OCI-LY1 (cell line): ENCODE measurements around the gene IGSF11.

ENCODE experiments used
- H2AFZ ChIP-seq: fragments of 200-600 bp; sonication (generic), shearing (Covaris generic); 2 replicates; pipeline ENCODE4 v1.6.0; 2014; ENCODE audit warnings: antibody characterized with exemption, mild to moderate bottlenecking, low read length
- H3F3A ChIP-seq: fragments of 200-600 bp; sonication (generic), shearing (Covaris generic); 2 replicates; pipeline ENCODE4 v1.6.0; 2014; ENCODE audit warnings: mild to moderate bottlenecking, antibody characterized with exemption, low read length, moderate library complexity; ENCODE audit not compliant: insufficient read depth
- H3K27ac ChIP-seq: fragments of 200-600 bp; sonication (generic); 2 replicates; pipeline ENCODE4 v1.5.1; 2014; ENCODE audit warnings: low read length, mixed run types, mild to moderate bottlenecking, low read depth; ENCODE audit not compliant: poor library complexity, severe bottlenecking
- H3K27me3 ChIP-seq: fragments of 200-600 bp; sonication (generic); 2 replicates; pipeline ENCODE4 v1.6.0; 2014; ENCODE audit warnings: antibody characterized with exemption, mild to moderate bottlenecking, low read length, moderate library complexity; ENCODE audit not compliant: insufficient read depth
- H3K36me3 ChIP-seq: fragments of 200-600 bp; sonication (generic); 2 replicates; pipeline ENCODE4 v1.6.1; 2014; ENCODE audit warnings: mild to moderate bottlenecking, antibody characterized with exemption, low read length, moderate library complexity, mixed read lengths; ENCODE audit not compliant: insufficient read depth
- H3K4me1 ChIP-seq: fragments of 200-600 bp; sonication (generic); 2 replicates; pipeline ENCODE4 v1.5.1; 2014; ENCODE audit warnings: mild to moderate bottlenecking, low read length, moderate library complexity; ENCODE audit not compliant: insufficient read depth, severe bottlenecking
- H3K4me2 ChIP-seq: fragments of 200-600 bp; sonication (generic), shearing (Covaris generic); 2 replicates; pipeline ENCODE4 v1.6.1; 2014; ENCODE audit warnings: low read length
- H3K4me3 ChIP-seq: fragments of 200-600 bp; sonication (generic); 2 replicates; pipeline ENCODE4 v1.5.1; 2014; ENCODE audit warnings: low read length, low read depth, mild to moderate bottlenecking, mixed read lengths; ENCODE audit not compliant: poor library complexity, severe bottlenecking
- H3K79me2 ChIP-seq: fragments of 200-600 bp; shearing (Covaris generic); 2 replicates; pipeline ENCODE4 v1.6.1; 2016; ENCODE audit warnings: mixed run types, low read length, mixed read lengths; ENCODE audit not compliant: insufficient read depth
- H3K9ac ChIP-seq: fragments of 200-600 bp; sonication (generic), shearing (Covaris generic); 2 replicates; pipeline ENCODE4 v1.6.1; 2014; ENCODE audit warnings: mild to moderate bottlenecking, low read length, mixed read lengths
- H3K9me2 ChIP-seq: fragments of 200-600 bp; sonication (generic), shearing (Covaris generic); 2 replicates; pipeline ENCODE4 v1.6.1; 2014; ENCODE audit warnings: low read depth, mild to moderate bottlenecking, low read length, mixed read lengths
- H3K9me3 ChIP-seq: fragments of 200-600 bp; shearing (Covaris generic); 2 replicates; pipeline ENCODE4 v1.6.1; 2014; ENCODE audit warnings: low read length, mixed read lengths
- H4K20me1 ChIP-seq: fragments of 200-600 bp; sonication (generic), shearing (Covaris generic); 2 replicates; pipeline ENCODE4 v1.6.0; 2016; ENCODE audit warnings: mild to moderate bottlenecking, low read length; ENCODE audit not compliant: insufficient read depth
- EZH2 ChIP-seq: fragments of 200-600 bp; sonication (generic), shearing (Covaris generic); IDR thresholded peaks from 2 replicates; pipeline ENCODE4 v1.8.0; 2017; ENCODE audit warnings: borderline replicate concordance, mixed run types, mild to moderate bottlenecking, antibody characterized with exemption, low read length, moderate library complexity, mixed read lengths
- TF ChIP-seq, protein P1 (sequence below): fragments of 200-600 bp; sonication (generic), shearing (Covaris generic); IDR thresholded peaks from 2 replicates; pipeline ENCODE4 v1.5.1; 2017; ENCODE audit warnings: mild to moderate bottlenecking, antibody characterized with exemption, low read length, moderate library complexity, mixed read lengths

Gene IGSF11

DNA sequence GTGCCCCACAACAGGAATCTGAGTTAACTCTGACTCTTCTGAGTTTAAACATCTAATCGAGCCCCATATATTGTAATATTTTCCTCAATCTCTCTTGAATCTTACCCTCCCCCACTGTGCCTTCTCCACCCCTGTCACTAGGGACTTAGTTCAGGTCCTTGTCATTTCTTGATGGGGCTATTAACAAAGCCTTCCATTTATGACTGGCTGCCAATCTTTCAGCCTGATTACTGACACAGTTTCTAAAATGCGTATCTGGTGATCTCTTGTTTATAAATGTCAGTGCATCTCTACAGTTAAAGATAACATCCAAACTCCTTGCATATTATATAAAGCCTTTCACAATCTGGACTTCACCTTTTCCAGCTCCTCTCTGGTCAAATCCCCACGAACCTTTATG is 124.3 kb downstream of the IGSF11 start:
- no peak overlapping the region for H3K4me3 ChIP-seq
- H3K27me3 ChIP-seq: no peaks in the 10 kb centered on the region
- H3K9ac ChIP-seq: no peak overlapping the region
- H3K9me2 ChIP-seq: no peaks in the 10 kb centered on the region
- H3K27ac ChIP-seq: no peak overlapping the region
- no peak overlapping the region for H2AFZ ChIP-seq
- H3K4me1 ChIP-seq: no peaks in the 10 kb centered on the region
- H3K4me2 ChIP-seq: no peak overlapping the region
- no peaks in the 10 kb centered on the region for H3F3A ChIP-seq
- no peaks in the 10 kb centered on the region for H3K36me3 ChIP-seq
- H3K79me2 ChIP-seq: no peaks in the 10 kb centered on the region
- TF ChIP-seq, protein P1, sequence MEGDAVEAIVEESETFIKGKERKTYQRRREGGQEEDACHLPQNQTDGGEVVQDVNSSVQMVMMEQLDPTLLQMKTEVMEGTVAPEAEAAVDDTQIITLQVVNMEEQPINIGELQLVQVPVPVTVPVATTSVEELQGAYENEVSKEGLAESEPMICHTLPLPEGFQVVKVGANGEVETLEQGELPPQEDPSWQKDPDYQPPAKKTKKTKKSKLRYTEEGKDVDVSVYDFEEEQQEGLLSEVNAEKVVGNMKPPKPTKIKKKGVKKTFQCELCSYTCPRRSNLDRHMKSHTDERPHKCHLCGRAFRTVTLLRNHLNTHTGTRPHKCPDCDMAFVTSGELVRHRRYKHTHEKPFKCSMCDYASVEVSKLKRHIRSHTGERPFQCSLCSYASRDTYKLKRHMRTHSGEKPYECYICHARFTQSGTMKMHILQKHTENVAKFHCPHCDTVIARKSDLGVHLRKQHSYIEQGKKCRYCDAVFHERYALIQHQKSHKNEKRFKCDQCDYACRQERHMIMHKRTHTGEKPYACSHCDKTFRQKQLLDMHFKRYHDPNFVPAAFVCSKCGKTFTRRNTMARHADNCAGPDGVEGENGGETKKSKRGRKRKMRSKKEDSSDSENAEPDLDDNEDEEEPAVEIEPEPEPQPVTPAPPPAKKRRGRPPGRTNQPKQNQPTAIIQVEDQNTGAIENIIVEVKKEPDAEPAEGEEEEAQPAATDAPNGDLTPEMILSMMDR: no peak
- TF ChIP-seq EZH2: no peak
- H3K9me3 ChIP-seq: no peaks in the 10 kb centered on the region
- no peaks in the 10 kb centered on the region for H4K20me1 ChIP-seq

DNA sequence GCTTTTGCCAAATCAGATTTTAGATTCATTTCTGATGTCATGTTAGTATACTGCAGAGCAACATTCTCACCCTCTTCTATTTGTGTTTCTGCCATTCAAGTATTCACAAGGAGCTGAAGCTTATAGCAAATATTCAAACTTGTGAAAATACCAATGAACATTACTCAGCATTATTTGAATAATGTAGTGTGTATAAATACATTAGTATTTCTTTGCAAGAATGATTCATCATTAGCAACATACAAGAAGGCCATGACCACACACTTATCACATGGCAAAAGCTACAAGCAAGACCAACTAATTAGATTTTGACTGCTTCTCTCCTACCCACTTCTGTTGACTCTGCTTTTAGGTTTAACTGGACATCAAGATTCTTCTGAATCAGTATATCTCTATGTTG is 124.9 kb downstream of the IGSF11 start:
- Histone ChIP-seq H3K4me2 (no peak overlapping the region), H3K9me3 (no peaks in the 10 kb centered on the region), H3F3A (no peaks in the 10 kb centered on the region), H3K36me3 (no peaks in the 10 kb centered on the region), H3K9me2 (no peaks in the 10 kb centered on the region), H3K27ac (no peak overlapping the region), H3K27me3 (no peaks in the 10 kb centered on the region), H3K4me1 (no peaks in the 10 kb centered on the region), H3K4me3 (no peak overlapping the region), H3K79me2 (no peaks in the 10 kb centered on the region), H4K20me1 (no peaks in the 10 kb centered on the region), H2AFZ (no peak overlapping the region), H3K9ac (no peak overlapping the region)
- TF ChIP-seq, protein P1: no peak
- TF ChIP-seq EZH2: no peak

DNA sequence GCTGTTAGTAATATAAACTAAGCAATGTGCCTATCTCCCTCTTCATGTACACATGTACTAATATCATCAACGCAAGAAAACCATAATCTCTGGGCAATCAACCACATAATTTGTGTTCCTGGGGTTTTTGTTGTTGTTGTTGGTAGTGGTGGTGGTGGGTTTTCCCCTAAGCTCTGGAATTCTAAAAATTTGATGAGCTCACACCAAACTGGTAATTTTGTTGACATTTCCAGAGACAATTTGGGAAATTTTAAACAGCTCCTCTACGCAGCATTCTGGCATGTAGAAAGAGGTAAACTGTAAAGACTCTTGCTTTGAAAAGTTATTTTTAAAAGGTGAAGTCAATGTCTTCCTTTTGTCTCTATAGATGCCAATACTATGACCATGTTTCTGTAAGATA is 126.7 kb downstream of the IGSF11 start:
- H3K4me2 ChIP-seq: no peak overlapping the region

More for the DNA sequence above, 126.7 kb downstream of the IGSF11 start:
- no peaks in the 10 kb centered on the region for H3K4me1 ChIP-seq
- H3K9ac ChIP-seq: no peak overlapping the region
- no peak overlapping the region for H3K27ac ChIP-seq
- H3K4me3 ChIP-seq: no peak overlapping the region
- H3K27me3 ChIP-seq: no peaks in the 10 kb centered on the region
- H3K79me2 ChIP-seq: no peaks in the 10 kb centered on the region
- H3K9me2 ChIP-seq: no peaks in the 10 kb centered on the region
- no peaks in the 10 kb centered on the region for H3K9me3 ChIP-seq
- TF ChIP-seq EZH2: no peak
- TF ChIP-seq, protein P1: no peak
- no peaks in the 10 kb centered on the region for H3F3A ChIP-seq
- H3K36me3 ChIP-seq: no peaks in the 10 kb centered on the region
- no peak overlapping the region for H2AFZ ChIP-seq
- H4K20me1 ChIP-seq: no peaks in the 10 kb centered on the region
